HG03565 (cell line): ENCODE results near the gene SHISA7.
"Not testable (repeated sequence)": the region's sequence is repeated elsewhere in the genome, so short reads cannot be mapped to it uniquely, and the experiment has no call there.

Source experiments
- ATAC-seq: cut with Tn5 transposase; IDR thresholded peaks from one replicate; pipeline ENCODE4 v1.9.1; 2021; ENCODE audit warnings: mild to moderate bottlenecking, moderate library complexity; ENCODE audit not compliant: unreplicated experiment

Gene SHISA7

DNA sequence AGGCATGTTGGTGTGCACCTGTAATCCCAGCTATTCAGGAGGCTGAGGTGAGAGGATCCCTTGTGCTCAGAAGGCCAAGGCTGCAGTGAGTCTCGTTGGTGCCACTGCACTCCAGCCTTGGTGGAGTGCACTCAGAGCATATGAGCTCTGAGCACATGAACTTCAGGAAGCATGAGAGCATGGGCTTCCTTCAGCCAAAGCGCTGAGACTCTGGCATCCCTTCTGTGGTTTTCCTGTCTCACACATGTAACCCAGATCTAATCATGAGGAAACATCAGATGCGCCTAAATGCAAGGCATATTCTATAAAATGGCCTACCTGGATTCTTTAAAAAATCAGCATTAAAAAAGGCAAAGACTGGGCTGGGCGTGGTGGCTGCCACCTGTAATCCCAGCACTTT, 21.8 kb downstream of the SHISA7 start:
- not testable (repeated sequence) for ATAC-seq

DNA sequence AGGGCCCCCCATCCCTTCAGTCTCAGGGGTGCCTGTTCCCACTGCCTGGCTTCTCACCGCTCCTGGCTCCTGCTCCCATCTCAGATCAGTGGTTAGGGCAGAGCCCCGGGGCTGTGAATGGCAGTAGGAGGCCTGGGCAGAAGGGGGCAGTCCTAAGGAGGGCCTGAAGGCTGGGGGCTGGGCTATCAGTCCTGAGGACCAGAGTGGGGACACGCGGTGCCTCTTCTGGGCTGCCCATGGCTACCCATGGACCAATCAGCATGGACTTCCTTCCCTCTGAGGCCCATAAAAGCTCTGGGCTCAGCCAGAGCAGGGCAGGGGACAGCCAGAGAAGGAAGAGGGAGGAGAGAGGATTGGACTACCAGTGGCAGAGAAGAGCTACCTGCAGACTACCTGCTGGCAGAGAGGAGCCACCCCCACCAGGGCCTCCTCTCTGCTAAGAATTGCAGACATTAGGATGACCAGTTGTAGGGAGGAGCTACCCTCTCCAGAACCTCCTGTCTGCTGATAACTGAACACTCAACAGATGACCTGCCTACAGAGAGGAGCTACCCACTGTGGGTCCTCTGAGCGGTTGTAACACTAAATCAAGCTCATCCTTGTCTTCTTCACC, 23.4 kb downstream of the SHISA7 start:
- no peak for ATAC-seq

DNA sequence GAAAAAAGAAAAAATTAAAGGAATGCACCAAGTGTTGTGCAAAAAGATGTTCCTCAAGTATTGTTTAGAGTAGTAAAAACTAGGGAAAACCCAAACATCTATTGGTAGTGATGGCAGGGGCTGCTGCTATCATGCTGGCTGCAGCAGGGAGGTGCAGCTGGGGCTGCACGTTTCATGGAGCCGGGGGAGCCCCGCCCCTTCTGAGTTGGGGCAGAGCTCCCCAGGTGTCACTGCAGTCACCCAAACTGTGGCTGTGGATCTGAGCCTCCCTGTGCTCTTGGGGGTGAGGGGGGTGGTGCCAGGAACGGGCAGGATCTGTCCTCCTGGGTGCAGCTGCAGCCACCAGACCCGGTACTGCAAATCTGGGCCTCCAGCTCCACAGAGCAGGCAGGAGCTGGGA, 24.0 kb downstream of the SHISA7 start:
- ATAC-seq, result no peak

DNA sequence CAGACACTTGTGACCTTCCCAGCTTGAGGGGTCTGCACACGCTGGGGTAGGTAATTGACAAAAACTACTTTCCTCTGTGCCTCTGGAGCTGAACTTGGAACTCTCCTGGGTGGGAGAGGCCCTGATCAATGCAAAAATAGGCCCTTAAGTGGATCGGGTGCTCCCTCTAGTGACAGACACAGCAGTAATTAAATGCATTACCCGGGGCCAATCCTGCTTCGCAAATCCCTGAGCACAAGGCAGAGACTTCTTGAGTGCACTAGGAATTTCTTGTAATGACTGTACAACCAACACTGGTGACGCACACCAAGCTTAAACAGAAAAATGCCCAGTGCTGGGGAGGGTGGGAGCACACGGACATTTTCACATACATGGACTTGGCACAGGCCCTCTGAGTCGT, 24.9 kb downstream of the SHISA7 start:
- ATAC-seq, result no peak

- no peak for ATAC-seq
Measured at GRCh38 chr19:55410168-55410567, 32.9 kb downstream of the SHISA7 start.

- not testable (repeated sequence) for ATAC-seq
Measured at GRCh38 chr19:55409179-55409578, 33.9 kb downstream of the SHISA7 start.

GRCh38 chr19:55408533-55408872, 34.6 kb downstream of the SHISA7 start:
- no peak for ATAC-seq

GRCh38 chr19:55407800-55408532, 35.1 kb downstream of the SHISA7 start:
- ATAC-seq, result peak; percentile 83

GRCh38 chr19:55407550-55407799, 35.6 kb downstream of the SHISA7 start, which contains the start of gene UBE2S:
UBE2S (minus strand) TSS chr19:55407788; CDS start chr19:55407589, 199 bp downstream.
- not testable (repeated sequence) for ATAC-seq

GRCh38 chr19:55406826-55407549, 36.1 kb downstream of the SHISA7 start:
- peak; percentile 15 for ATAC-seq

- ATAC-seq, result no peak
Measured at GRCh38 chr19:55406091-55406825, 36.8 kb downstream of the SHISA7 start.

DNA sequence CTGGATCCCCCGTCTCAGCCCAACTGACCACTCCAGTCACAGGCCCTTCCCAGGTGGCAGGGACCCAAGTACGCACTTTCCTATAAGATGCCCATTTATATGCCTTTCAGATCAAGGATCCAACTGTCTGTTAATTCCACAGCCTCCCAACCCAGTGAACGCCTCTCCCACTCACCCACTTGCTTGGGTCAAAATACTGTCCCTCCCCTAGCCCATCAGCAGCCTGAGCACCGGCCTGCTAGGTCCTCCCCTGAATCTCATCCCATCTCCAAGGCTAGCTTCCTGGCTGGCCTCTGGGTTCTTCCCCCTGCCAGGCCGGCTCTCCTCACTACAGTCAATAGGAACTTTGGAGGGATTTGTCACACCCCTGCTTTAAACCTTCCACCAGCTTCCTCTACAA, 37.5 kb downstream of the SHISA7 start:
- ATAC-seq, result no peak

DNA sequence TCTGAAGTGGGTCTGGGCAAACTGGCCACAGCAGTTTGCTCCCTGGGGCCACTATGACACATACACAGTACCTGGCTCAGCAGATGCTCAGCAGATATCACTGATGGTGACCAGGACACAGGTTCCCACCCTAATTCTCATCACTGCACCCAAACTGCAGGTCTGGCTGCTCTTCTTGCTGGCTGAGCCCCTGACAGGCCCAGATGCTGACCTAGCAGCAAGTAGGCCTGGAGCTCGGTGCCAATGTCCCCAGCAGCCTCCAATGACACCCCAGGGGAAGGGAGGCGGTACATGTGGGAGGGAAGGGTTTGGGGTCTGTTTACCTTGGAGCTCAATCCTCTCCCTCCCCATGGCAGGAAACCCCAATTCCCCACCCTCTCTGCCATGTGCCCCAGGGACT, 40.6 kb downstream of the SHISA7 start:
- ATAC-seq, result no peak

- ATAC-seq, result not testable (repeated sequence)
Measured at GRCh38 chr19:55401390-55401789, 41.7 kb downstream of the SHISA7 start.

- no peak for ATAC-seq
Measured at GRCh38 chr19:55400281-55401087, 42.6 kb downstream of the SHISA7 start.

GRCh38 chr19:55398200-55398925, 44.7 kb downstream of the SHISA7 start:
- no peak for ATAC-seq

DNA sequence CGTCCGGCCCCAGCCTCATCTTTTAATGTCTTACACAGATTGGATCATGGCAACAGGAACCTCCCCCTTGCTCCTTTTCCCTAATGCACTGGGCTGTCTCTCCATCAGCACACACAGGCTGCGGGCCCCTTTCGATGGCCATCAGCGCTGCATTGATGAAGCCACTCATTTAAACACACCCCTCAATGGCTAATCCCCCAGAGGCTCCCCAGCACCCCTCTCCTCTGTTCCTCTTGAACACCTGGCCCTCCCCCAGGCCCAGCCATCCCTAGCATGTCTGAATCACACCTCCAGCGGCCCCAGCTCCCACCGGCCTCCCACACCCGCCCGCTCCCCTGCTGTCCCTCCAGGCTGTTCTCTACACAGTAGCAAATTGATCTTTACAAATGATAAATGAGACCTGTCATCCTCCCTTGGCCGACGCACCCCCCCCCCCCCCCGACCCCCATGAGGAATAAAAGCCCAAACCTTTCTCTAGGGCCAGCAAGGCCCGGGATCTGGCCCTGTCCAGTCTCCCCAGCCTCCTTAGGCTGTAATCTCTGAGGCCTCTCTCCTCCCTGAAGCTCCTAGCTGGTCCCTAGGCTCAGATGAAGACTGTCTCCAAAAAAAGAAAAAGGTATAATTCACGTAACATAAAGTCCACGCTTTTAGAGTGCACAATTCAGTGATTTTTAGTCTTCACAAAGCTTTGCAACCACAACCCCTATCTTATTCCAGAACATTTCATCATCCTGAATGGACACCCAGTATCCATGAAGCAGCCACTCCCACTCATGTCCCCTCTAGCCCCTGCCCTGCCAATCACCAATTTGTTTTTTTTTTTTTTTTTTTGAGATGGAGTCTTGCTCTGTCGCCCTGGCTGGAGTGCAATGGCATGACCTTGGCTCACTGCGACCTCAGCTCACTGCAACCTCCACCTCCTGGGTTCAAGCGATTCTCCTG, 50.0 kb downstream of the SHISA7 start:
- no peak for ATAC-seq

GRCh38 chr19:55391702-55392615, 51.1 kb downstream of the SHISA7 start:
- ATAC-seq, result no peak
